SK-N-MC (cell line): Measurements from ENCODE around the gene ZSCAN20.

Experiments used
- EZH2 ChIP-seq: fragments of 200-600 bp; sonication (generic); IDR thresholded peaks from one replicate; pipeline ENCODE4 v1.6.1; 2017; ENCODE audit warnings: antibody characterized with exemption
- FOXP2 ChIP-seq: optimal IDR thresholded peaks from 2 replicates; pipeline ENCODE3; 2011; ENCODE audit warnings: mild to moderate bottlenecking, moderate library complexity; ENCODE audit not compliant: insufficient read depth; ENCODE audit errors: extremely low read length, control extremely low read depth
- POLR2AphosphoS5 ChIP-seq: IDR thresholded peaks from 2 replicates; pipeline ENCODE4 v1.6.1; 2012; ENCODE audit warnings: mild to moderate bottlenecking, low read depth, low read length, borderline replicate concordance

- TF ChIP-seq EZH2 (no peak), POLR2AphosphoS5 (no peak), FOXP2 (no peak)
These were observed 17.7 kb upstream of the ZSCAN20 start for GRCh38 chr1:33454646-33455282.
